WTC11 (cell line): Measurements from ENCODE around the gene PAPSS1.

ENCODE experiments used
- CTCF ChIP-seq: fragments of 200-600 bp; IDR thresholded peaks from 2 replicates; pipeline ENCODE4 v1.8.0; 2022; ENCODE audit warnings: antibody characterized with exemption
- FOXP1 ChIP-seq: sonication (generic); formaldehyde crosslinking; IDR thresholded peaks from 2 replicates; pipeline ENCODE4 v1.8.0; 2022; ENCODE audit warnings: missing genetic modification reagents, mild to moderate bottlenecking, moderate library complexity, borderline replicate concordance
- SMAD4 ChIP-seq: sonication (generic); formaldehyde crosslinking; IDR thresholded peaks from 2 replicates; pipeline ENCODE4 v1.8.0; 2022; ENCODE audit warnings: mild to moderate bottlenecking, missing genetic modification reagents
- STAT6 ChIP-seq: sonication (generic); formaldehyde crosslinking; conservative IDR thresholded peaks from 2 replicates; pipeline ENCODE4 v1.8.1; 2023; ENCODE audit warnings: mild to moderate bottlenecking, low read depth, missing genetic modification reagents, moderate library complexity
- TP53 ChIP-seq: sonication (generic); formaldehyde crosslinking; IDR thresholded peaks from 2 replicates; pipeline ENCODE4 v1.8.1; 2023; ENCODE audit warnings: mild to moderate bottlenecking, missing genetic modification reagents

GRCh38 chr4:107654694-107655093 is 65.3 kb downstream of the PAPSS1 start:
- TF ChIP-seq FOXP1 (CRISPR knock-in tag), result no peak
- TF ChIP-seq SMAD4 (CRISPR knock-in tag), result no peak
- TF ChIP-seq CTCF, result no peak
- no peak for TF ChIP-seq STAT6 (CRISPR knock-in tag)
- no peak for TF ChIP-seq TP53 (CRISPR knock-in tag)
